PC-9 (cell line): ENCODE measurements around the gene SERPINH1. TPM values are rescaled to one million over a fixed set of nuclear protein-coding genes. Genes with fewer than 3 reads are reported as not detected.

Source experiments
- BruUV-seq: library from RNA; stranded (reverse); fragments of 400-500 nt; replicated peaks from 2 replicates; lab custom pipeline; 2021; lab: Mats Ljungman, UMichigan
- CTCF ChIA-PET: fragments of 300-600 bp; sonication (Branson Sonifier 250); formaldehyde crosslinking; loops from one replicate; lab custom pipeline; 2022; ENCODE audit warnings: antibody characterized with exemption; lab: Charles Lee
- POLR2A ChIA-PET: fragments of 300-600 bp; sonication (Branson Sonifier 250); formaldehyde crosslinking; loops from one replicate; lab custom pipeline; 2022; ENCODE audit warnings: antibody characterized with exemption; ENCODE audit not compliant: unreplicated experiment; lab: Charles Lee
- DNase-seq, 2 experiments: peaks; one replicate each; pipeline versions ENCODE4 v3.0.0 to v3.0.0-alpha.2; 2015 to 2022; ENCODE audit warnings: mixed read lengths in 1 of 2
- H2AFZ ChIP-seq: fragments of 200-600 bp; sonication (generic); 2 replicates; pipeline ENCODE4 v1.8.1; 2017; ENCODE audit warnings: antibody characterized with exemption
- H3F3A ChIP-seq: fragments of 200-600 bp; sonication (generic); 2 replicates; pipeline ENCODE4 v1.8.1; 2017; ENCODE audit warnings: antibody characterized with exemption, mild to moderate bottlenecking, low read depth; ENCODE audit not compliant: insufficient read depth
- H3K27ac ChIP-seq: fragments of 200-600 bp; sonication (generic); 2 replicates; pipeline ENCODE4 v1.6.1; 2016; ENCODE audit warnings: mixed run types
- H3K27me3 ChIP-seq: fragments of 200-600 bp; sonication (generic); 2 replicates; pipeline ENCODE4 v1.6.1; 2016; ENCODE audit warnings: low read depth, mixed run types; ENCODE audit not compliant: insufficient read depth
- H3K36me3 ChIP-seq: fragments of 200-600 bp; sonication (generic); 2 replicates; pipeline ENCODE4 v1.6.1; 2016; ENCODE audit warnings: low read depth, mixed run types
- H3K4me1 ChIP-seq: fragments of 200-600 bp; sonication (generic); replicated peaks from 2 replicates; pipeline ENCODE4 v1.6.1; 2016; ENCODE audit warnings: mixed run types; ENCODE audit not compliant: insufficient read depth
- H3K4me2 ChIP-seq: fragments of 200-600 bp; sonication (generic); 2 replicates; pipeline ENCODE4 v1.6.1; 2017; ENCODE audit warnings: mixed run types
- H3K4me3 ChIP-seq: fragments of 200-600 bp; sonication (generic); 2 replicates; pipeline ENCODE4 v1.6.1; 2016; ENCODE audit warnings: mixed run types
- H3K79me2 ChIP-seq: fragments of 200-600 bp; sonication (generic); 2 replicates; pipeline ENCODE4 v1.6.1; 2017; ENCODE audit warnings: low read depth, mixed run types
- H3K9me2 ChIP-seq: fragments of 200-600 bp; sonication (generic); 2 replicates; pipeline ENCODE4 v1.8.1; 2017; ENCODE audit warnings: mild to moderate bottlenecking; ENCODE audit not compliant: insufficient read depth
- H3K9me3 ChIP-seq: fragments of 200-600 bp; sonication (generic); 2 replicates; pipeline ENCODE4 v1.8.1; 2016; ENCODE audit warnings: low read depth; ENCODE audit not compliant: insufficient read depth
- H4K20me1 ChIP-seq: fragments of 200-600 bp; sonication (generic); 2 replicates; pipeline ENCODE4 v1.8.1; 2017; ENCODE audit not compliant: insufficient read depth
- CTCF ChIP-seq: fragments of 200-600 bp; sonication (generic); conservative IDR thresholded peaks from 2 replicates; pipeline ENCODE4 v1.6.1; 2017; ENCODE audit warnings: mixed run types, antibody characterized with exemption, mild to moderate bottlenecking, moderate library complexity
- EZH2 ChIP-seq: fragments of 200-600 bp; sonication (generic); IDR thresholded peaks from 2 replicates; pipeline ENCODE4 v1.8.0; 2017; ENCODE audit warnings: antibody characterized with exemption, low read depth
- intact Hi-C: fragments of 100-400 bp; cut with micrococcal nuclease; formaldehyde crosslinking; loops from one replicate; pipeline ENCODE4 v1.10.0; 2022; ENCODE audit not compliant: unreplicated experiment
- total RNA-seq: library from RNA; stranded (reverse); gene quantifications from 2 replicates; pipeline ENCODE4 v1.2.3, GENCODE V29; 2021

SERPINH1 gene
- total RNA-seq, 1 experiment from 2014 or later: 152 TPM

- DNase-seq: no peak
- ChIA-PET CTCF (no interaction called here), POLR2A (no interaction called here)
- Histone ChIP-seq H4K20me1 (peaks cover 62% of the 10 kb centered on the region), H3K36me3 (peaks cover 52% of the 10 kb centered on the region), H3K79me2 (peaks cover 46% of the 10 kb centered on the region), H3K9me2 (no peaks in the 10 kb centered on the region), H3K27me3 (no peaks in the 10 kb centered on the region), H3K4me2 (no peak overlapping the region), H3K27ac (no peak overlapping the region), H3K9me3 (no peaks in the 10 kb centered on the region), H2AFZ (no peak overlapping the region), H3K4me1 (peaks cover 17% of the 10 kb centered on the region), H3F3A (peaks cover 49% of the 10 kb centered on the region), H3K4me3 (no peak overlapping the region)
- BruUV-seq: no TSS peak
- TF ChIP-seq CTCF: no peak
- TF ChIP-seq EZH2: no peak
- intact Hi-C loops: no loop called here
Observed at GRCh38 chr11:75568616-75569219, 6.7 kb downstream of the SERPINH1 start.

- Histone ChIP-seq H3K36me3 (peaks cover 52% of the 10 kb centered on the region), H3K4me2 (no peak overlapping the region), H3K4me1 (no peaks in the 10 kb centered on the region), H3K9me2 (no peaks in the 10 kb centered on the region), H3F3A (peaks cover 49% of the 10 kb centered on the region), H2AFZ (no peak overlapping the region), H4K20me1 (peaks cover 43% of the 10 kb centered on the region), H3K27me3 (no peaks in the 10 kb centered on the region), H3K4me3 (no peak overlapping the region), H3K9me3 (no peaks in the 10 kb centered on the region), H3K79me2 (peaks cover 27% of the 10 kb centered on the region), H3K27ac (no peak overlapping the region)
- TF ChIP-seq CTCF: no peak
- no peak for TF ChIP-seq EZH2
- CTCF ChIA-PET: interaction anchor here (0.7 kb wide), 1 partner anchor 135 kb away, joined by 9 read pairs; no protein-coding TSS in a partner anchor
- BruUV-seq: no TSS peak
- intact Hi-C loops: no loop called here
- POLR2A ChIA-PET: interaction anchor here (0.5 to 0.7 kb wide), 4 partner anchors 92 to 244 kb away, joined by 3 to 4 read pairs (median 4); no protein-coding TSS in a partner anchor
- no peak for DNase-seq
Observed at GRCh38 chr11:75570559-75571139, 8.6 kb downstream of the SERPINH1 start.

- no peaks in the 10 kb centered on the region for H3K9me3 ChIP-seq
- H4K20me1 ChIP-seq: peaks cover 37% of the 10 kb centered on the region; the same call in 1 of the 2 replicates
- no peak overlapping the region for H3K27ac ChIP-seq
- no peak overlapping the region for H3K4me3 ChIP-seq
- BruUV-seq: no TSS peak
- no peaks in the 10 kb centered on the region for H3K27me3 ChIP-seq
- H3K4me1 ChIP-seq: peaks cover 3% of the 10 kb centered on the region
- no peak for DNase-seq
- ChIA-PET CTCF (no interaction called here), POLR2A (interaction anchor here (0.6 to 0.7 kb wide), 2 partner anchors 170 to 194 kb away, joined by 4 read pairs; no protein-coding TSS in a partner anchor)
- peaks cover 49% of the 10 kb centered on the region for H3K36me3 ChIP-seq
- peaks cover 19% of the 10 kb centered on the region for H3K79me2 ChIP-seq
- intact Hi-C loops: no loop called here
- H3K9me2 ChIP-seq: no peaks in the 10 kb centered on the region
- H3K4me2 ChIP-seq: no peak overlapping the region
- no peak overlapping the region for H2AFZ ChIP-seq
- peaks cover 52% of the 10 kb centered on the region for H3F3A ChIP-seq
- no peak for TF ChIP-seq EZH2
- TF ChIP-seq CTCF: no peak
Observed at GRCh38 chr11:75571625-75572024, 9.6 kb downstream of the SERPINH1 start.
